Smooth muscle cell (in vitro differentiated cells): Measurements from ENCODE around the gene SNX25. TPM values are rescaled to one million over a fixed set of nuclear protein-coding genes. Genes with fewer than 3 reads are reported as not detected.

Experiments
- DNase-seq: peaks from one replicate; lab custom pipeline; 2025; ENCODE audit not compliant: unreplicated experiment; lab: John Stamatoyannopoulos, UW
- H2AFZ ChIP-seq: fragments of 200-600 bp; sonication (generic); 2 replicates; pipeline ENCODE4 v1.6.0; 2016; ENCODE audit warnings: antibody characterized with exemption, low read depth, mild to moderate bottlenecking
- H3F3A ChIP-seq: fragments of 200-600 bp; sonication (generic); 2 replicates; pipeline ENCODE4 v1.6.0; 2017; ENCODE audit warnings: antibody characterized with exemption, low read depth
- H3K27ac ChIP-seq: fragments of 200-600 bp; sonication (generic); 2 replicates; pipeline ENCODE4 v1.5.1; 2016; ENCODE audit warnings: low read depth, mild to moderate bottlenecking
- H3K27me3 ChIP-seq: fragments of 200-600 bp; sonication (generic); 2 replicates; pipeline ENCODE4 v1.6.1; 2016; ENCODE audit warnings: low read depth, mild to moderate bottlenecking
- H3K36me3 ChIP-seq: fragments of 200-600 bp; sonication (generic); 2 replicates; pipeline ENCODE4 v1.5.1; 2016; ENCODE audit warnings: low read depth
- H3K4me1 ChIP-seq: fragments of 200-600 bp; sonication (generic); 2 replicates; pipeline ENCODE4 v1.5.1; 2016; ENCODE audit warnings: low read depth
- H3K4me2 ChIP-seq: fragments of 200-600 bp; sonication (generic); 2 replicates; pipeline ENCODE4 v1.6.0; 2016; ENCODE audit warnings: mild to moderate bottlenecking
- H3K4me3 ChIP-seq: fragments of 200-600 bp; sonication (generic); 2 replicates; pipeline ENCODE4 v1.5.1; 2016; ENCODE audit warnings: mild to moderate bottlenecking
- H3K79me2 ChIP-seq: fragments of 200-600 bp; sonication (generic); 2 replicates; pipeline ENCODE4 v1.6.0; 2016; ENCODE audit warnings: low read depth, mild to moderate bottlenecking
- H3K9ac ChIP-seq: fragments of 200-600 bp; sonication (generic); 2 replicates; pipeline ENCODE4 v1.6.0; 2016; ENCODE audit warnings: low read depth
- H3K9me3 ChIP-seq: fragments of 200-600 bp; sonication (generic); replicated peaks from 2 replicates; pipeline ENCODE4 v1.5.1; 2016; ENCODE audit warnings: low read depth
- H4K20me1 ChIP-seq: fragments of 200-600 bp; sonication (generic); 2 replicates; pipeline ENCODE4 v1.6.0; 2016; ENCODE audit warnings: low read depth
- CTCF ChIP-seq: fragments of 200-600 bp; sonication (generic); IDR thresholded peaks from 2 replicates; pipeline ENCODE4 v1.5.1; 2017; ENCODE audit warnings: borderline replicate concordance, mild to moderate bottlenecking, antibody characterized with exemption; ENCODE audit not compliant: insufficient read depth, poor library complexity, severe bottlenecking
- WGBS: methylation state at CpG from one replicate; pipeline ENCODE4 v1.1.7; 2016; ENCODE audit warnings: low lambda C conversion rate; 5-methylcytosine and 5-hydroxymethylcytosine counted together
- polyA plus RNA-seq: library from polyadenylated mRNA; unstranded; fragments of >200 nt; fragmentation: Nextera tagmentation; extraction: Ambion mirVana; gene quantifications from 2 replicates; pipeline ENCODE4 v1.2.1, GENCODE V29; 2016
- total RNA-seq: library from RNA; depleted of rRNA; stranded (reverse); fragments of >200 nt; gene quantifications from 2 replicates; pipeline ENCODE4 v1.2.3, GENCODE V29; 2014

SNX25 gene
- total and polyA plus RNA-seq, 2 experiments from 2014 or later = 12.3 to 23.6 TPM

- H4K20me1 ChIP-seq = no peaks in the 10 kb centered on the region
- H3K36me3 ChIP-seq = peaks cover 5% of the 10 kb centered on the region
- H3K79me2 ChIP-seq = no peaks in the 10 kb centered on the region
- no peak overlapping the region for H2AFZ ChIP-seq
- no peak overlapping the region for H3K9ac ChIP-seq
- H3K4me1 ChIP-seq = no peaks in the 10 kb centered on the region
- H3K4me3 ChIP-seq = no peak overlapping the region
- H3K27ac ChIP-seq = no peak overlapping the region
- H3K27me3 ChIP-seq = no peaks in the 10 kb centered on the region
- no peak overlapping the region for H3K4me2 ChIP-seq
- no peak for TF ChIP-seq CTCF
- 91% methylated on average over 6 of the region's 6 CpGs for WGBS
- no peak for DNase-seq
- H3F3A ChIP-seq = no peaks in the 10 kb centered on the region
- no peaks in the 10 kb centered on the region for H3K9me3 ChIP-seq
Measured at GRCh38 chr4:185296665-185297460, 87.5 kb downstream of the SNX25 start.

- no peak for TF ChIP-seq CTCF
- no peaks in the 10 kb centered on the region for H3F3A ChIP-seq
- H3K36me3 ChIP-seq = no peaks in the 10 kb centered on the region
- DNase-seq = no peak
- no peak overlapping the region for H3K9ac ChIP-seq
- H3K27me3 ChIP-seq = no peaks in the 10 kb centered on the region
- no peaks in the 10 kb centered on the region for H3K9me3 ChIP-seq
- H3K79me2 ChIP-seq = no peaks in the 10 kb centered on the region
- H3K4me2 ChIP-seq = no peak overlapping the region
- no peaks in the 10 kb centered on the region for H4K20me1 ChIP-seq
- no peak overlapping the region for H2AFZ ChIP-seq
- H3K4me3 ChIP-seq = no peak overlapping the region
- WGBS = 86% methylated on average over 12 of the region's 12 CpGs
- no peaks in the 10 kb centered on the region for H3K4me1 ChIP-seq
- H3K27ac ChIP-seq = no peak overlapping the region
Measured at GRCh38 chr4:185298728-185299430, 89.5 kb downstream of the SNX25 start.

GRCh38 chr4:185304541-185304940 lies 95.1 kb downstream of the SNX25 start:
- peaks cover 4% of the 10 kb centered on the region for H3F3A ChIP-seq
- WGBS = 93% methylated on average over 4 of the region's 4 CpGs
- H3K79me2 ChIP-seq = no peaks in the 10 kb centered on the region
- H3K9ac ChIP-seq = peak overlapping the region; percentile 83
- H3K4me3 ChIP-seq = no peak overlapping the region
- H3K27ac ChIP-seq = peak overlapping the region; percentile 100
- no peak for TF ChIP-seq CTCF
- no peaks in the 10 kb centered on the region for H3K9me3 ChIP-seq
- H3K27me3 ChIP-seq = no peaks in the 10 kb centered on the region
- H4K20me1 ChIP-seq = no peaks in the 10 kb centered on the region
- H3K36me3 ChIP-seq = no peaks in the 10 kb centered on the region
- H3K4me2 ChIP-seq = no peak overlapping the region
- no peak overlapping the region for H2AFZ ChIP-seq
- peaks cover 33% of the 10 kb centered on the region for H3K4me1 ChIP-seq
- no peak for DNase-seq
